HPDE6-E6E7 (cell line): Measurements from ENCODE around the gene PEAR1.

Source experiments
- DNase-seq: peaks from one replicate; pipeline ENCODE4 v3.0.0; 2011; ENCODE audit warnings: missing footprints; ENCODE audit errors: extremely low spot score

The PEAR1 gene

DNA sequence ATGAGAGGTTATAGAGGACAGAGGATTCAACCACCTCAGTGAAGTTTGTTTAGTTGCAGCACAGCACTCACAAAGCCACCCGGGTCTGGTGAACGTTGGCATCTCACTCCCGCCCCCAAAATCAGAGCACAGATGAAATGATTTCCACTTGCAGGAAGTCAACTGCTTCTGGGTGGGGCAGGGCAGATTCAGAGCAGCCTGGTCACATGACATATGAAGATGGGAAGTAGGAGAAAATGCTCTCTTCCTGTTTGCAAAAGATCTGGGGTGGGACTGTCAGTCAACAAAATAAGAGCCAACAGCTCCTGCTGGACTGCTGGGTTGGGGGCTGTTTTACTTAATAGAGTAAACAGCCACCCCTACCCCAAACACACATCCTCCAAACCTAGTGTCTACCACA lies 70.1 kb downstream of the PEAR1 start:
- DNase-seq = no peak

DNA sequence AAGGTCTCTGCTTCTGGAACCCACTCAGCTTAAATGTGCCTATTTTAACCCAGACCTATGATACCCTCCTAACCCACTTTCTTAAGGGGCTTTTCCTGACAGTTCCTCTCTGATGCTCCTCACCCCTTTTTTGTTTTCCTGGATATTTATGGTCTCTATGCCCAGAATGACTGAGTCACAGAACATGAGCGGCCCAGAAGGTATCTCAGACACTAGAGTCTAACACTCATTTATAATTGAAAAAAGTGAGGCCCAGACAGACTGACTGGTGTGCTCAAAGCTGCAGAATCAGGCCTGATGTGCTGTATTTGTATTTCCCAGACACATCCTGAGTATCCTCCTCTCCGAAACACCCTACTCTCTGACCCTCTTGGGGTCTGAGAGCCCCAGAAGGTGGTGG lies 70.9 kb downstream of the PEAR1 start:
- DNase-seq = no peak
